ENCODE data around the gene KRT6A.

DNA sequence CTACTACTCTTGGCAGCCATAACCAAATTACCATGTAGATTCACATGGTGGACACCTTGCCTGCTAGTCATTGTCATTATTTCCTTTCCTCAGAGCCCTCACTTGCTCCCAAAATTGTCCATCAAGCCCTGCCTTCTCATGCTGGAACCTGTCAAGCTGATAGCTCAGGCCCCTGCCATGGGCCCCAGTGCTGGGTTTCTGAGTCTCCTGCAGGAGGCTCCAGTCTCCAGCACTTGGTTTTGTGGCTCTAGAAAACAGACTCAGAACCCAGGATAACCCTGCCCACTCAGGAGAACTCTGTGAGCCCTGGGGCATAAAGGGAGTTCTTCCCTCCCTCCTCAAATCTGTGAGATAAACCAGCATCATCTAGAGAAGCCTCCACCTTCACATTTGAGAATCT is 49.1 kb upstream of the KRT6A start:
- TF ChIP-seq, protein P1, sequence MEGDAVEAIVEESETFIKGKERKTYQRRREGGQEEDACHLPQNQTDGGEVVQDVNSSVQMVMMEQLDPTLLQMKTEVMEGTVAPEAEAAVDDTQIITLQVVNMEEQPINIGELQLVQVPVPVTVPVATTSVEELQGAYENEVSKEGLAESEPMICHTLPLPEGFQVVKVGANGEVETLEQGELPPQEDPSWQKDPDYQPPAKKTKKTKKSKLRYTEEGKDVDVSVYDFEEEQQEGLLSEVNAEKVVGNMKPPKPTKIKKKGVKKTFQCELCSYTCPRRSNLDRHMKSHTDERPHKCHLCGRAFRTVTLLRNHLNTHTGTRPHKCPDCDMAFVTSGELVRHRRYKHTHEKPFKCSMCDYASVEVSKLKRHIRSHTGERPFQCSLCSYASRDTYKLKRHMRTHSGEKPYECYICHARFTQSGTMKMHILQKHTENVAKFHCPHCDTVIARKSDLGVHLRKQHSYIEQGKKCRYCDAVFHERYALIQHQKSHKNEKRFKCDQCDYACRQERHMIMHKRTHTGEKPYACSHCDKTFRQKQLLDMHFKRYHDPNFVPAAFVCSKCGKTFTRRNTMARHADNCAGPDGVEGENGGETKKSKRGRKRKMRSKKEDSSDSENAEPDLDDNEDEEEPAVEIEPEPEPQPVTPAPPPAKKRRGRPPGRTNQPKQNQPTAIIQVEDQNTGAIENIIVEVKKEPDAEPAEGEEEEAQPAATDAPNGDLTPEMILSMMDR (IDR thresholded peaks at IDR 0.05): no peak
- TF ChIP-seq POLR2A (IDR thresholded peaks at IDR 0.05): no peak

Measured in Peyer's patch (tissue), 4 donors.